HCT116 (cell line): Measurements from ENCODE around the gene LRCH3. TPM values are rescaled to one million over a fixed set of nuclear protein-coding genes. Genes with fewer than 3 reads are reported as not detected.

Experiments
- ATAC-seq: fragments of 200-7000 bp; cut with Tn5 transposase; 2 replicates; pipeline ENCODE4 v1.9.1; 2020; ENCODE audit warnings: mild to moderate bottlenecking, moderate library complexity
- BruUV-seq: library from RNA; stranded (reverse); fragments of 400-500 nt; replicated peaks from 2 replicates; lab custom pipeline; 2021; lab: Mats Ljungman, UMichigan
- CTCF ChIA-PET: fragments of 300-600 bp; sonication (Branson Sonifier 250); formaldehyde crosslinking; loops from one replicate; lab custom pipeline; 2021; ENCODE audit warnings: antibody characterized with exemption; lab: Charles Lee
- POLR2A ChIA-PET: fragments of 300-600, 350-600 bp; sonication (Branson Sonifier 250); formaldehyde crosslinking; loops from one replicate; lab custom pipeline; 2021; ENCODE audit warnings: antibody characterized with exemption; lab: Charles Lee
- RAD21 ChIA-PET, 2 experiments: fragments of 300-600 bp; sonication (Branson Sonifier 250); formaldehyde crosslinking; loops; one replicate each; lab custom pipeline; 2023; ENCODE audit warnings: low total read pairs in 2 of 2; ENCODE audit not compliant: uncharacterized antibody in 2 of 2, unreplicated experiment in 2 of 2, low non-redundant PET in 1 of 2; lab: Charles Lee
- DNase-seq: peaks from one replicate; pipeline ENCODE4 v3.0.0-alpha.2; 2010; ENCODE audit warnings: low read depth, low spot score
- H2AFZ ChIP-seq: fragments of 200-600 bp; shearing (Covaris generic), sonication (generic); 2 replicates; pipeline ENCODE4 v1.6.1; 2017; ENCODE audit warnings: low read depth, mixed run types, mixed read lengths, antibody characterized with exemption, low read length; ENCODE audit not compliant: poor library complexity, severe bottlenecking
- H3K27ac ChIP-seq: 2 replicates; pipeline ENCODE4 v1.5.1; 2012; ENCODE audit warnings: low read depth, low read length
- H3K27me3 ChIP-seq: fragments of 200-600 bp; sonication (generic); 2 replicates; pipeline ENCODE4 v1.6.1; 2016; ENCODE audit warnings: mixed run types, low read length, mixed read lengths; ENCODE audit not compliant: insufficient read depth
- H3K36me3 ChIP-seq, 2 experiments: fragments of 200-500 bp in 1 of 2; fragments of 200-600 bp in 1 of 2; sonication (Bioruptor generic) in 1 of 2; sonication (generic) in 1 of 2; 2 replicates each; pipeline versions ENCODE4 v1.5.1 to v1.6.1; 2014 to 2016; ENCODE audit warnings: low read length in 2 of 2, inconsistent platforms in 1 of 2, mixed read lengths in 1 of 2, mixed run types in 1 of 2; ENCODE audit not compliant: insufficient read depth in 2 of 2, control insufficient read depth in 1 of 2
- H3K4me1 ChIP-seq, 2 experiments: fragments of 200-600 bp in 1 of 2; sonication (generic) in 1 of 2; 2 replicates each; pipeline versions ENCODE4 v1.5.1 to v1.6.1; 2012 to 2017; ENCODE audit warnings: low read length in 2 of 2, inconsistent platforms in 1 of 2, mild to moderate bottlenecking in 1 of 2, mixed read lengths in 1 of 2, mixed run types in 1 of 2, moderate library complexity in 1 of 2; ENCODE audit not compliant: insufficient read depth in 2 of 2, control insufficient read depth in 1 of 2
- H3K4me2 ChIP-seq: fragments of 200-600 bp; sonication (generic); 2 replicates; pipeline ENCODE4 v1.6.1; 2017; ENCODE audit warnings: mixed run types, low read length, mixed read lengths
- H3K4me3 ChIP-seq, 2 experiments: fragments of 200-600 bp in 1 of 2; sonication (generic) in 1 of 2; replicated peaks in 1 of 2; 2 replicates each; pipeline ENCODE4 v1.5.1; 2011 to 2016; ENCODE audit warnings: low read length in 2 of 2, control low read depth in 1 of 2, low read depth in 1 of 2, mild to moderate bottlenecking in 1 of 2, mixed read lengths in 1 of 2, mixed run types in 1 of 2
- H3K79me2 ChIP-seq: fragments of 200-600 bp; sonication (generic); 2 replicates; pipeline ENCODE4 v1.6.1; 2017; ENCODE audit warnings: mild to moderate bottlenecking, mixed run types, low read length, moderate library complexity, mixed read lengths; ENCODE audit not compliant: insufficient read depth
- H3K9ac ChIP-seq: fragments of 200-600 bp; sonication (generic); 2 replicates; pipeline ENCODE4 v1.6.1; 2016; ENCODE audit warnings: low read length, mixed read lengths
- H3K9me2 ChIP-seq: fragments of 200-600 bp; sonication (generic), shearing (Covaris generic); 2 replicates; pipeline ENCODE4 v1.6.1; 2017; ENCODE audit warnings: mixed run types, mild to moderate bottlenecking, moderate library complexity; ENCODE audit not compliant: insufficient read depth
- H3K9me3 ChIP-seq, 2 experiments: fragments of 200-500 bp in 1 of 2; fragments of 200-600 bp in 1 of 2; sonication (Bioruptor generic) in 1 of 2; sonication (generic) in 1 of 2; 2 replicates each; pipeline ENCODE4 v1.6.1; 2014 to 2017; ENCODE audit warnings: low read length in 2 of 2, mixed read lengths in 2 of 2, inconsistent platforms in 1 of 2, low read depth in 1 of 2, mild to moderate bottlenecking in 1 of 2, mixed run types in 1 of 2, moderate library complexity in 1 of 2; ENCODE audit not compliant: control insufficient read depth in 1 of 2, insufficient read depth in 1 of 2
- H4K20me1 ChIP-seq: fragments of 200-600 bp; sonication (generic), shearing (Covaris generic); 2 replicates; pipeline ENCODE4 v1.6.1; 2017; ENCODE audit warnings: mixed run types, mild to moderate bottlenecking, moderate library complexity; ENCODE audit not compliant: insufficient read depth
- CTCF ChIP-seq, 3 experiments: fragments of 200-600 bp in 1 of 3; sonication (generic) in 1 of 3; IDR thresholded peaks in 2 of 3; conservative IDR thresholded peaks in 1 of 3; 2 replicates each; pipeline ENCODE4 v1.5.1; 2012 to 2017; ENCODE audit warnings: low read depth in 2 of 3, low read length in 2 of 3, antibody characterized with exemption in 1 of 3, borderline replicate concordance in 1 of 3, control low read depth in 1 of 3, mild to moderate bottlenecking in 1 of 3, mixed read lengths in 1 of 3, mixed run types in 1 of 3, moderate library complexity in 1 of 3; ENCODE audit not compliant: insufficient read depth in 1 of 3
- EGR1 ChIP-seq: IDR thresholded peaks from 2 replicates; pipeline ENCODE4 v1.6.1; 2012; ENCODE audit warnings: low read depth
- ELF1 ChIP-seq: IDR thresholded peaks from 2 replicates; pipeline ENCODE4 v1.6.1; 2012; ENCODE audit warnings: low read depth, borderline replicate concordance
- FOSL1 ChIP-seq: IDR thresholded peaks from 2 replicates; pipeline ENCODE4 v1.6.1; 2012; ENCODE audit warnings: low read depth
- POLR2A ChIP-seq: IDR thresholded peaks from 2 replicates; pipeline ENCODE4 v1.7.0; 2011; ENCODE audit warnings: borderline replicate concordance; ENCODE audit not compliant: insufficient read depth, insufficient read length; ENCODE audit errors: extremely low read depth
- RAD21 ChIP-seq: IDR thresholded peaks from 2 replicates; pipeline ENCODE4 v1.6.1; 2012; ENCODE audit warnings: low read depth, mild to moderate bottlenecking
- REST ChIP-seq: IDR thresholded peaks from 2 replicates; pipeline ENCODE4 v1.6.1; 2012; ENCODE audit warnings: low read depth
- SRF ChIP-seq: IDR thresholded peaks from 2 replicates; pipeline ENCODE4 v1.6.1; 2012; ENCODE audit warnings: low read depth
- intact Hi-C: fragments of 100-400 bp; cut with micrococcal nuclease; formaldehyde crosslinking; loops from 2 replicates; pipeline ENCODE4 v1.10.0; 2022
- total RNA-seq: library from RNA; stranded (reverse); gene quantifications from one replicate; pipeline ENCODE4 v1.2.1, GENCODE V29; 2021; ENCODE audit not compliant: unreplicated experiment
- TF ChIP-seq, protein P1 (sequence below): IDR thresholded peaks from 2 replicates; pipeline ENCODE4 v1.6.1; 2011; ENCODE audit warnings: mild to moderate bottlenecking, low read length, moderate library complexity; ENCODE audit not compliant: insufficient replicate concordance; ENCODE audit errors: extremely low read depth

LRCH3 gene
- total RNA-seq, 1 experiment from 2014 or later, result 38.1 TPM

- Histone ChIP-seq H3K79me2 (no peaks in the 10 kb centered on the region), H3K27ac (no peak overlapping the region), H4K20me1 (no peaks in the 10 kb centered on the region), H2AFZ (no peak overlapping the region)
- no peak for ATAC-seq
- no peak for TF ChIP-seq POLR2A
- no peak for TF ChIP-seq ELF1
- TF ChIP-seq, protein P1, sequence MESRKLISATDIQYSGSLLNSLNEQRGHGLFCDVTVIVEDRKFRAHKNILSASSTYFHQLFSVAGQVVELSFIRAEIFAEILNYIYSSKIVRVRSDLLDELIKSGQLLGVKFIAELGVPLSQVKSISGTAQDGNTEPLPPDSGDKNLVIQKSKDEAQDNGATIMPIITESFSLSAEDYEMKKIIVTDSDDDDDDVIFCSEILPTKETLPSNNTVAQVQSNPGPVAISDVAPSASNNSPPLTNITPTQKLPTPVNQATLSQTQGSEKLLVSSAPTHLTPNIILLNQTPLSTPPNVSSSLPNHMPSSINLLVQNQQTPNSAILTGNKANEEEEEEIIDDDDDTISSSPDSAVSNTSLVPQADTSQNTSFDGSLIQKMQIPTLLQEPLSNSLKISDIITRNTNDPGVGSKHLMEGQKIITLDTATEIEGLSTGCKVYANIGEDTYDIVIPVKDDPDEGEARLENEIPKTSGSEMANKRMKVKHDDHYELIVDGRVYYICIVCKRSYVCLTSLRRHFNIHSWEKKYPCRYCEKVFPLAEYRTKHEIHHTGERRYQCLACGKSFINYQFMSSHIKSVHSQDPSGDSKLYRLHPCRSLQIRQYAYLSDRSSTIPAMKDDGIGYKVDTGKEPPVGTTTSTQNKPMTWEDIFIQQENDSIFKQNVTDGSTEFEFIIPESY, result no peak
- TF ChIP-seq, all 23 proteins: peak for 0
- Histone ChIP-seq H3K9me2 (no peaks in the 10 kb centered on the region), H3K9ac (no peak overlapping the region), H3K27me3 (no peaks in the 10 kb centered on the region), H3K4me2 (no peak overlapping the region), H3K4me1 (peaks cover 0 to 12% of the 10 kb centered on the region in 2 experiments; a peak in 3 of 4 replicates), H3K4me3 (no peak overlapping the region), H3K36me3 (no peaks in the 10 kb centered on the region), H3K9me3 (no peaks in the 10 kb centered on the region)
- ChIA-PET RAD21 (no interaction called here), CTCF (no interaction called here), POLR2A (no interaction called here)
- no peak for DNase-seq
- BruUV-seq, result no TSS peak
- intact Hi-C loops, result no loop called here
Observed at GRCh38 chr3:197901626-197902025, 110.6 kb downstream of the LRCH3 start.

DNA sequence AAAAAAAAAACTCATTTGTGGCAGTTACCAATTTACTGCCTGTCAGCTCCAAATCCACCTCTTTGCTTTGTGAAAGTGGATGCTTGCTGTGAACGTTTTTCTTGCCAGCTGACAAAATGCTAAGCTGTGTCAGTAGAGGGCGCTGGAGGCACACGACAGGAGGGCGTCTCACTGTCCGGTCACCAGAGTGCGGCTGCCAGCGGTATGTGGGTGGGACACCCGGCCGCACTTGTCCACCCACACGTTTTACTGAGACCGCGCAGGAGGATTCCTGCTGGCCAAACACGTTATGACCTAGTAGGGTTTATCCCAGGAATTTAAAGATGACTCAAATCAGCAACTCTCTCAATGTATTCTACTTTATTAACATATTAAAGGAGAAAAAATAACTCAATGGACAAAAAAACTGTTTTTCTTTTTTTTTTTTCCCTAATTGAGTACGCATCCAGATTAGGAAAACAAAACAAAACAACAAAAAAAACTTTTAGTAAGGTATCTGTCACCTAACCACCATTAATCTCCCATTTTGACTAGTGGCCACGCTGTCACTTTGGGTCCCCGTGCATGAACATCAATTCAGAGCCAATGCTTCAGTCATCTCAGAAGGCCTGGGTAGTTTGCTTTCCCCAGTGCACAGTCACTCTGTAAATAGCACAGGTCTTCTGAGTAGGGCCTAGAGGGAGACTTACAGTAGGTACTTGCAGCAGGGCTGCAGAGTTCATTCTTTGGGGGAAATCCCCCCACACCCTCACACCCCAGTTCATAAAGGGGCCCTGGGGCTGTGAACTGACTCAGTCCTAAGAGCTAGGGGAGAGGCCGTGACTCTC lies 115.2 kb downstream of the LRCH3 start:
- Histone ChIP-seq H3K9me2 (no peaks in the 10 kb centered on the region), H3K79me2 (no peaks in the 10 kb centered on the region), H3K9ac (no peak overlapping the region), H2AFZ (no peak overlapping the region), H3K36me3 (no peaks in the 10 kb centered on the region), H3K9me3 (no peaks in the 10 kb centered on the region), H3K4me3 (no peak overlapping the region), H3K4me1 (peaks cover 0 to 12% of the 10 kb centered on the region in 2 experiments; a peak in 3 of 4 replicates), H4K20me1 (no peaks in the 10 kb centered on the region), H3K4me2 (peak overlapping the region; percentile 41), H3K27me3 (no peaks in the 10 kb centered on the region), H3K27ac (no peak overlapping the region)
- no TSS peak for BruUV-seq
- ChIA-PET RAD21 (no interaction called here), CTCF (interaction anchor here (0.6 to 1.5 kb wide), 9 partner anchors 9 to 307 kb away, joined by 3 to 8 read pairs (median 5); no protein-coding TSS in a partner anchor), POLR2A (no interaction called here)
- peak; percentile 84 for DNase-seq
- peak; percentile 100 for ATAC-seq
- intact Hi-C loops, result loop anchor here (5.0 kb wide), 1 partner anchor 181 kb away; no protein-coding TSS in a partner anchor
- TF ChIP-seq ELF1 (no peak), POLR2A (no peak), CTCF (IDR thresholded peaks at IDR 0.05 in 2 of 3, conservative IDR thresholded peaks at IDR 0.05 in 1 of 3; ENCODE audit: borderline replicate concordance in 1 of 3, insufficient read depth in 1 of 3, low read depth in 2 of 3, low read length in 2 of 3) (peak; percentile 91 to 94 (median 94)), EGR1 (peak; percentile 93), FOSL1 (no peak), RAD21 (peak; percentile 96), SRF (no peak), REST (no peak)
